Hematopoietic multipotent progenitor cell treated with erythropoietin and hydrocortisone succinate and interleukin-3 and kit ligand, for 8 days (in vitro differentiated cells): ENCODE measurements around the gene GNAO1.

Source experiments
- DNase-seq: peaks from one replicate; pipeline ENCODE4 v3.0.0-alpha.2; 2015

Gene GNAO1

GRCh38 chr16:56191156-56191815 lies at the start of gene GNAO1:
Gene GNAO1, plus strand, starts transcription at chr16:56191489. Its CDS starts 747 bp downstream, at chr16:56192236.
- DNase-seq = peak; percentile 42

GRCh38 chr16:56143666-56144065 lies 47.6 kb upstream of the GNAO1 start:
- DNase-seq = no peak

- DNase-seq = no peak
Observed at GRCh38 chr16:56145369-56145768, 45.9 kb upstream of the GNAO1 start.

- DNase-seq = no peak
Observed at GRCh38 chr16:56151621-56152020, 39.7 kb upstream of the GNAO1 start.

- no peak for DNase-seq
Observed at GRCh38 chr16:56161658-56162057, 29.6 kb upstream of the GNAO1 start.

- DNase-seq = no peak
Observed at GRCh38 chr16:56163089-56163488, 28.2 kb upstream of the GNAO1 start.

GRCh38 chr16:56163938-56164337 lies 27.4 kb upstream of the GNAO1 start:
- no peak for DNase-seq

GRCh38 chr16:56164636-56165035 lies 26.7 kb upstream of the GNAO1 start:
- DNase-seq = no peak

- DNase-seq = no peak
Observed at GRCh38 chr16:56174411-56174810, 16.9 kb upstream of the GNAO1 start.

- no peak for DNase-seq
Observed at GRCh38 chr16:56181401-56181800, 9.9 kb upstream of the GNAO1 start.

- no peak for DNase-seq
Observed at GRCh38 chr16:56183266-56183665, 8.0 kb upstream of the GNAO1 start.

- no peak for DNase-seq
Observed at GRCh38 chr16:56190048-56190676, 1.1 kb upstream of the GNAO1 start.

- no peak for DNase-seq
Observed at GRCh38 chr16:56190677-56191155, 573 bp upstream of the GNAO1 start.

- DNase-seq = no peak
Observed at GRCh38 chr16:56191835-56192634, 746 bp downstream of the GNAO1 start.

GRCh38 chr16:56192635-56192945 lies 1.3 kb downstream of the GNAO1 start:
- DNase-seq = no peak

GRCh38 chr16:56192986-56193945 lies 2.0 kb downstream of the GNAO1 start:
- no peak for DNase-seq

GRCh38 chr16:56193951-56194726 lies 2.9 kb downstream of the GNAO1 start:
- DNase-seq = peak; percentile 27

- DNase-seq = no peak
Observed at GRCh38 chr16:56195151-56195550, 3.9 kb downstream of the GNAO1 start.

GRCh38 chr16:56196381-56196780 lies 5.1 kb downstream of the GNAO1 start:
- no peak for DNase-seq

GRCh38 chr16:56197192-56197992 lies 6.1 kb downstream of the GNAO1 start:
- DNase-seq = no peak
